GM12873 (cell line): Measurements from ENCODE around the gene SDR39U1.

Experiments used
- CTCF ChIP-seq: IDR thresholded peaks from 2 replicates; pipeline ENCODE4 v1.5.1; 2012; ENCODE audit warnings: low read depth, mild to moderate bottlenecking, moderate library complexity, low read length, control low read depth; ENCODE audit not compliant: insufficient read depth; ENCODE audit errors: missing control alignments

Gene SDR39U1

GRCh38 chr14:24428628-24429394, 13.8 kb downstream of the SDR39U1 start:
- no peak for TF ChIP-seq CTCF

DNA sequence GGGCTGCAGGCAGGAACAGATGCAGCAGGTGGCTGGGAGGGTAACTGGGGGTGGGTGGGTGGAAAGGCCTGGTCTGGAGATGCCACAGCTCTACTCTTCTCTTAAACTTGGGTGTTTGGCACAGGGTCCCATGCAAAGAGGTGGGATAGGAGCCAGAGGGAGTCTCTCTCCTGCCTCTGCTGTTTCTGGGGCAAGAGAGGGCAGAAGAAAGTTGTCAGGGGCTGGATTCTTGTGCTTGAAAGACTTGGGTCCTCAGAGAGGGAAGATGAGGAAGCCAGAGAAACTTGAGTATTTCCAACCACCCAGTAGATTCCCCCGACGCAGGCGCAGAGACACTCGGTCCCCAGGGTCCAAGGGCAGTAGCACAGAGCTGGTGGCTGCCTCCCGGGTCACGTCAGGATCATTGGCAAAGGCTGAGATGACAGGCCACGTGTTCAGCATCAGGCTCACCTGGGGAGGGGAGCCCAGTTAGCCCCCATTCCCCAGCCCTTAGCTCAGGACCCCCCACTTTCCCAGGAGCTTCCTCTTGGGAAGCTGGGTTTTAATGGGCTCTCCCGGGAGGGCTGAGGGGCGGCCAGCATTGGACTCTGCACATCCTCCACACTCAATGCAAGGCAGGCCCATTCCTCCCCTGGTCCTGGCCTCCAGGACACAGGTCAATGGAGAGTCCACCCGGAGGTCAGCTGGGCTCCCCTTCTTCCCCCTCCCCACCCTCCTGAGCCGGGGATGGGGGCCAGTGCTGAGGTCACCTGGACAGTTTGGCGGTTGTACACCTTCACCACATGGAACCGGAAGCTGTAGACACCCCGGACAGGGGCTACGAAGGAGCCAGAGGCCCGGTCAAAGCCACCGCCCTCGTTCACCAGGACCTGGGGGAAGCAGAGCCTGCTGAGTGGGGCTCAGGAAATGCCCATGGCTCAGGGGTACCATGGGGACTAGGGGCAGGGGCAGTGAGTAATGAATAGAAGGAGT, 14.8 kb downstream of the SDR39U1 start:
- no peak for TF ChIP-seq CTCF

DNA sequence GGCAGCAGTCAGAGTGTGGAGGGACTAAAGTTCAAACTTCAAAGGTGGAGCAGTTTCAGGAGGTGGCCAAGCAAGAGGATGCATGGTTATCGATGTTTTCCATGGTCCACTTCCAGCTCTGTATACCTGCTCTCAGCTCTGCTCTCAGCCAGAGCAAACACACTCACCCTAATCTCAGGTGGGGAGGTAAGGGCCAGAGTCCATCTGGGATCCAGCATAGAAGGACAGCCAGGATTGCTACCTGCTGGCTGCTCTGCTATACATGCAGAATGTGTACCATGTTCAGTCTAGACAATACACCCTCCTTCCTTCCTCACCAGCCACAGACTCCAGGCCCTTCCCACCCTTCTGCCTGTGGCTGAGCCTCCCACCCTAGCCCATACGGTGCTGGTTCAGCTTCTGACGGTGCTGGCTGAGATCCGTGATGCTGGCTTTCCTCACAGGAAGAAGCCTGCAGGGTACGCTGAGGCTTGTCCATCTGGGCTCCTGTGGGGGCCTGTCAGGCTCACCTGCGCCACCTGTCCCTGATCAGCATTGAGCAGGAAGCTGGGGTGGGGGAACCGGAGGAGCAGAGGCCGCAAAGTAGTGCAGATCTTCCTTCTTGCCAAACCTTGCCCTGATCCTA, 15.6 kb downstream of the SDR39U1 start:
- TF ChIP-seq CTCF, result no peak

GRCh38 chr14:24426150-24426911, 16.2 kb downstream of the SDR39U1 start:
- no peak for TF ChIP-seq CTCF

GRCh38 chr14:24425704-24426103, 16.9 kb downstream of the SDR39U1 start:
- TF ChIP-seq CTCF, result no peak

- no peak for TF ChIP-seq CTCF
Measured at GRCh38 chr14:24422694-24423601, 19.6 kb downstream of the SDR39U1 start.
